ENCODE results near the gene SULT2B1. TPM values are rescaled to one million over a fixed set of nuclear protein-coding genes. Genes with fewer than 3 reads are reported as not detected.
A peak's percentile ranks its signal among the peaks of the same experiment; 100 is the strongest.
"Not testable (repeated sequence)": the region's sequence is repeated elsewhere in the genome, so short reads cannot be mapped to it uniquely, and the experiment has no call there.

Gene SULT2B1
- total and polyA plus RNA-seq, 8 donors, result 2.1 to 6.3 (median 2.9) TPM

GRCh38 chr19:48571378-48572162 lies 19.6 kb downstream of the SULT2B1 start:
- intact Hi-C loops (cut with DNase I), result no loop called here
- TF ChIP-seq, protein P1, sequence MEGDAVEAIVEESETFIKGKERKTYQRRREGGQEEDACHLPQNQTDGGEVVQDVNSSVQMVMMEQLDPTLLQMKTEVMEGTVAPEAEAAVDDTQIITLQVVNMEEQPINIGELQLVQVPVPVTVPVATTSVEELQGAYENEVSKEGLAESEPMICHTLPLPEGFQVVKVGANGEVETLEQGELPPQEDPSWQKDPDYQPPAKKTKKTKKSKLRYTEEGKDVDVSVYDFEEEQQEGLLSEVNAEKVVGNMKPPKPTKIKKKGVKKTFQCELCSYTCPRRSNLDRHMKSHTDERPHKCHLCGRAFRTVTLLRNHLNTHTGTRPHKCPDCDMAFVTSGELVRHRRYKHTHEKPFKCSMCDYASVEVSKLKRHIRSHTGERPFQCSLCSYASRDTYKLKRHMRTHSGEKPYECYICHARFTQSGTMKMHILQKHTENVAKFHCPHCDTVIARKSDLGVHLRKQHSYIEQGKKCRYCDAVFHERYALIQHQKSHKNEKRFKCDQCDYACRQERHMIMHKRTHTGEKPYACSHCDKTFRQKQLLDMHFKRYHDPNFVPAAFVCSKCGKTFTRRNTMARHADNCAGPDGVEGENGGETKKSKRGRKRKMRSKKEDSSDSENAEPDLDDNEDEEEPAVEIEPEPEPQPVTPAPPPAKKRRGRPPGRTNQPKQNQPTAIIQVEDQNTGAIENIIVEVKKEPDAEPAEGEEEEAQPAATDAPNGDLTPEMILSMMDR (IDR thresholded peaks at IDR 0.05), result no peak
- Histone ChIP-seq H3K36me3 (no peaks in the 10 kb centered on the region), H3K27me3 (peaks cover 0 to 22% of the 10 kb centered on the region in 2 donors), H3K9me3 (no peaks in the 10 kb centered on the region), H3K4me3 (no peak overlapping the region), H3K27ac (no peak overlapping the region), H3K4me1 (peaks cover 4 to 18% of the 10 kb centered on the region in 2 donors)
- peak; percentile 68 for ATAC-seq
- peak in 2 of 4 donors; percentile 71 to 72 for DNase-seq

DNA sequence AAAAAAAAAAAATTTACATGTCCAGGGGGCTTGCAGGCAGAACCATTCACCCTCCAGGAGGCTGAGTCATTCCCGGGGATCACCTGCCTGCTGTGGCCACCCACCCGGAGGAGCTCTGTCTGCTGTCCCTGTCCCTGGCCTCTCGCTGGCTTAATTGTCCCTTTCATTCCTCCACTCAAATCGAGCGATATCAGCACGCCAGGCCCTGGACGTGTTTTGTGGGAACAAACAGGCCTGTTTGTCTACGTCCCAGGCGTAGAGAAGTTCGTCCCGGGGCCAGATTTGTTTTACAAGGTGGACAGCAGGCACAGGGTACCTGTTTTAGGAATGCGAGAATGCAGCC lies 21.2 kb downstream of the SULT2B1 start:
- ATAC-seq (no peak), DNase-seq (peak in 1 of 4 donors; percentile 43)
- TF ChIP-seq, protein P1 (IDR thresholded peaks at IDR 0.05), result no peak
- intact Hi-C loops (cut with DNase I), result no loop called here
- H3K9me3 ChIP-seq, result no peaks in the 10 kb centered on the region
- no peaks in the 10 kb centered on the region for H3K36me3 ChIP-seq
- H3K4me1 ChIP-seq, result peaks cover under 1 to 6% of the 10 kb centered on the region in 2 donors
- H3K27ac ChIP-seq, result no peak overlapping the region
- H3K4me3 ChIP-seq, result no peak overlapping the region
- H3K27me3 ChIP-seq, result peaks cover 0 to 17% of the 10 kb centered on the region in 2 donors

- Histone ChIP-seq H3K36me3 (no peaks in the 10 kb centered on the region), H3K4me1 (no peaks in the 10 kb centered on the region), H3K9me3 (no peaks in the 10 kb centered on the region), H3K27ac (no peak overlapping the region), H3K4me3 (no peak overlapping the region), H3K27me3 (no peaks in the 10 kb centered on the region)
- intact Hi-C loops (cut with DNase I), result no loop called here
- ATAC-seq (no peak), DNase-seq (no peak)
- TF ChIP-seq, protein P1 (IDR thresholded peaks at IDR 0.05), result no peak
Measured at GRCh38 chr19:48575931-48576622, 24.1 kb downstream of the SULT2B1 start.

DNA sequence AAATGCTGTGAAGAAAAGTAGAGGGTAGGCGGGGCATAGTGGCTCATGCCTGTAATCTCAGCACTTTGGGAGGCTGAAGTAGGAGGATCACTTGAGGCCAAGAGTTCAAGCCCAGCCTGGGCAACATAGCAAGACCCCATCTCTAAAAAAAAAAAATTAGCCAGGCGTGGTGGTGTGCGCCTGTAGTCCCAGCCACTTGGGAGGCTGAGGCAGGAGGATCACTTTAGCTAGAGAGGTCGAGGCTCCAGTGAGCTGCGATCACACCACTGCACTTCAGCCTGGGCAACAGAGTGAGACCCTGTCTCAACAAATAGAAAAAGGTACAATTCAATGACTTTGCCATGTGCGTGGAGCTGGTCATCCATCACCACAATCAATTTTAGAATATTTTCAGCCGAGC lies 25.9 kb downstream of the SULT2B1 start:
- H3K4me3 ChIP-seq; ATAC-seq; H3K36me3 ChIP-seq; intact Hi-C loops (cut with DNase I); H3K27me3 ChIP-seq; DNase-seq; H3K27ac ChIP-seq; H3K9me3 ChIP-seq; H3K4me1 ChIP-seq: not testable (repeated sequence)

GRCh38 chr19:48578891-48579290 lies 26.9 kb downstream of the SULT2B1 start:
- H3K4me1 ChIP-seq, result peaks cover 2 to 9% of the 10 kb centered on the region in 2 donors
- intact Hi-C loops (cut with DNase I), result no loop called here
- H3K36me3 ChIP-seq, result no peaks in the 10 kb centered on the region
- no peaks in the 10 kb centered on the region for H3K9me3 ChIP-seq
- DNase-seq (no peak), ATAC-seq (no peak)
- H3K4me3 ChIP-seq, result no peak overlapping the region
- no peak overlapping the region for H3K27ac ChIP-seq
- H3K27me3 ChIP-seq, result no peaks in the 10 kb centered on the region
- TF ChIP-seq, protein P1 (IDR thresholded peaks at IDR 0.05), result no peak

Data from left lung (tissue), 10 donors.